Measurements from ENCODE around the gene P2RY4.

Gene P2RY4

DNA sequence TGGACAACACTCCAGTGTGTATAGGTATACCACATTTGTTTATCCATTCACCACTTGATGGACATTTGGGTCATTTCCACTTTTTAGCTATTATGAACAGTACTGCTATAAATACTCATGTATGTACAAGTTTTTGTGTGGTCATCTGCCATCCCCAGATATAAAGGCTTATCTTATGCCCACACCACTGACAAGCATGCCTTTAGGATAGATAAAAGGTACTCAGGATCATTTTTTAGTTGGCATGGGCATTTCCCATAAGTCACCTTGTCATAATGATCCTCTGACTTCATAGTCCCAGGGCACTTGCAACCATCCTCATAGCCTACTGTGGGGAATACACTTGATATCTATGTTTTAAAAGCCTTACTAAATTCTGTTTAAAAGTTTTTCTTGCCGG, 19.3 kb downstream of the P2RY4 start:
- H3K9ac ChIP-seq (ENCODE audit: low read depth, low read length, poor library complexity, severe bottlenecking), result no peak overlapping the region

DNA sequence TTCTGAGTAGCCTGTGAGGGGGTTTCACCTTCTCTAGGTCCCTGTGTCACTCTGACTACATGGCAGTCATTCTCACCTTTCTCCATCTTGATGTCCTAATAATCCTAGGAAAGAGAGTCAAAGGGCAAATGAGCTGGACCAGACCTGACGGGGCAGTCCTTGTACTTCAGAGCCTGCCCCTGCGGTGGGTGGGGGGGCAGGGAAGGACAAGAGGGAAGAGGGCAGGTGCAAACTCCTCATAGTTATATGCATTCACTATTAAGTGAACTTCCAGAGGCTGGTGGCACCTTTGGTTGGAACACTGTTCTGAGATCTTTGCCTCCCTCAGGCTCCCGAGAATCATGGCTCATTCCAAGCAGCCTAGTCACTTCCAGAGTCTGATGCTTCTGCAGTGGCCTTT, 25.6 kb downstream of the P2RY4 start, which contains the start of gene AWAT1:
Gene AWAT1 (plus strand): TSS at position 301 of the 400 bp plus-strand sequence. CDS start 41 bp downstream, at position 342.
- H3K4me1 ChIP-seq (ENCODE audit: insufficient read depth, low read length, poor library complexity, severe bottlenecking), result no peaks in the 10 kb centered on the region
- H3K9me2 ChIP-seq (replicated peaks; ENCODE audit: low read depth, low read length), result no peaks in the 10 kb centered on the region
- no peak within 1 kb of the TSS for H3K4me2 ChIP-seq (ENCODE audit: low read depth, low read length, poor library complexity, severe bottlenecking)
- TF ChIP-seq, protein P1, sequence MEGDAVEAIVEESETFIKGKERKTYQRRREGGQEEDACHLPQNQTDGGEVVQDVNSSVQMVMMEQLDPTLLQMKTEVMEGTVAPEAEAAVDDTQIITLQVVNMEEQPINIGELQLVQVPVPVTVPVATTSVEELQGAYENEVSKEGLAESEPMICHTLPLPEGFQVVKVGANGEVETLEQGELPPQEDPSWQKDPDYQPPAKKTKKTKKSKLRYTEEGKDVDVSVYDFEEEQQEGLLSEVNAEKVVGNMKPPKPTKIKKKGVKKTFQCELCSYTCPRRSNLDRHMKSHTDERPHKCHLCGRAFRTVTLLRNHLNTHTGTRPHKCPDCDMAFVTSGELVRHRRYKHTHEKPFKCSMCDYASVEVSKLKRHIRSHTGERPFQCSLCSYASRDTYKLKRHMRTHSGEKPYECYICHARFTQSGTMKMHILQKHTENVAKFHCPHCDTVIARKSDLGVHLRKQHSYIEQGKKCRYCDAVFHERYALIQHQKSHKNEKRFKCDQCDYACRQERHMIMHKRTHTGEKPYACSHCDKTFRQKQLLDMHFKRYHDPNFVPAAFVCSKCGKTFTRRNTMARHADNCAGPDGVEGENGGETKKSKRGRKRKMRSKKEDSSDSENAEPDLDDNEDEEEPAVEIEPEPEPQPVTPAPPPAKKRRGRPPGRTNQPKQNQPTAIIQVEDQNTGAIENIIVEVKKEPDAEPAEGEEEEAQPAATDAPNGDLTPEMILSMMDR (conservative IDR thresholded peaks at IDR 0.05; ENCODE audit: low read length), result no peak
- no peak for TF ChIP-seq EZH2phosphoT487 (IDR thresholded peaks at IDR 0.05; ENCODE audit: borderline replicate concordance)
- no peaks in the 10 kb centered on the region for H3F3A ChIP-seq (ENCODE audit: low read depth)
- no peaks in the 10 kb centered on the region for H4K20me1 ChIP-seq (ENCODE audit: insufficient read depth, low read length, poor library complexity, severe bottlenecking)
- no peak within 1 kb of the TSS for H3K4me3 ChIP-seq (ENCODE audit: low read length, poor library complexity, severe bottlenecking)
- H3K9ac ChIP-seq (ENCODE audit: low read depth, low read length, poor library complexity, severe bottlenecking), result no peak within 1 kb of the TSS
- no peak within 1 kb of the TSS for H2AFZ ChIP-seq (ENCODE audit: low read length)
- no peaks in the 10 kb centered on the region for H3K36me3 ChIP-seq (ENCODE audit: insufficient read depth, low read length)
- no peaks in the 10 kb centered on the region for H3K79me2 ChIP-seq (ENCODE audit: insufficient read depth, low read length)
- no peaks in the 10 kb centered on the region for H3K27me3 ChIP-seq (ENCODE audit: insufficient read depth, low read length, poor library complexity, severe bottlenecking)
- H3K9me3 ChIP-seq (ENCODE audit: insufficient read depth, low read depth, low read length), result no peaks in the 10 kb centered on the region

More for the DNA sequence above, 19.3 kb downstream of the P2RY4 start:
- H3K79me2 ChIP-seq (ENCODE audit: insufficient read depth, low read length), result no peaks in the 10 kb centered on the region
- H3K4me2 ChIP-seq (ENCODE audit: low read depth, low read length, poor library complexity, severe bottlenecking), result no peak overlapping the region
- no peaks in the 10 kb centered on the region for H3K36me3 ChIP-seq (ENCODE audit: insufficient read depth, low read length)
- H3F3A ChIP-seq (ENCODE audit: low read depth), result no peaks in the 10 kb centered on the region
- H3K27me3 ChIP-seq (ENCODE audit: insufficient read depth, low read length, poor library complexity, severe bottlenecking), result no peaks in the 10 kb centered on the region
- no peaks in the 10 kb centered on the region for H3K9me3 ChIP-seq (ENCODE audit: insufficient read depth, low read depth, low read length)
- TF ChIP-seq EZH2phosphoT487 (IDR thresholded peaks at IDR 0.05; ENCODE audit: borderline replicate concordance), result no peak
- TF ChIP-seq, protein P1 (conservative IDR thresholded peaks at IDR 0.05; ENCODE audit: low read length), result no peak
- H3K9me2 ChIP-seq (replicated peaks; ENCODE audit: low read depth, low read length), result no peaks in the 10 kb centered on the region
- no peak overlapping the region for H3K4me3 ChIP-seq (ENCODE audit: low read length, poor library complexity, severe bottlenecking)
- no peaks in the 10 kb centered on the region for H3K4me1 ChIP-seq (ENCODE audit: insufficient read depth, low read length, poor library complexity, severe bottlenecking)
- no peaks in the 10 kb centered on the region for H4K20me1 ChIP-seq (ENCODE audit: insufficient read depth, low read length, poor library complexity, severe bottlenecking)
- H2AFZ ChIP-seq (ENCODE audit: low read length), result no peak overlapping the region

DNA sequence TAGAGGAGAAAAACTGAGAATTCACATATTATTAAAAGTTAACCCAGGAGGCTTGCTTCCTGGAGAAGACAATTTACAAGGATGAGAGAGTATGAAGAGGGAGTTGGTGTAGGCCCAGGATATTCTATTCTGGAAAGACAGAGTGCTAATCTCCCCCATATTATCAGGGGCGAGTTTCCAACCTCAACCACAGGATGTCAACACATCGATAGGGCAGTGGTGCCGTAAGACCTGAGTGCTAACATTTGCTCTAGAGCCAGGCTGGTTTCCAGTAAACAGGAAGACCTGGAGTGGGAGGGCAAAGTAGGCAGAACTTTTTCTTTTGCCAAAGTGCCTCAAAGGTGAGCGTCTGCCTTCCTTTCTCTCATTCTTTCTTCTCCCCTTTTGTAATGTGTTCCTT, 28.3 kb downstream of the P2RY4 start:
- Histone ChIP-seq H4K20me1 (ENCODE audit: insufficient read depth, low read length, poor library complexity, severe bottlenecking) (no peaks in the 10 kb centered on the region), H3K4me3 (ENCODE audit: low read length, poor library complexity, severe bottlenecking) (no peak overlapping the region), H3K9me3 (ENCODE audit: insufficient read depth, low read depth, low read length) (no peaks in the 10 kb centered on the region), H3K36me3 (ENCODE audit: insufficient read depth, low read length) (no peaks in the 10 kb centered on the region), H3K27me3 (ENCODE audit: insufficient read depth, low read length, poor library complexity, severe bottlenecking) (no peaks in the 10 kb centered on the region), H3K79me2 (ENCODE audit: insufficient read depth, low read length) (no peaks in the 10 kb centered on the region), H3F3A (ENCODE audit: low read depth) (no peaks in the 10 kb centered on the region), H2AFZ (ENCODE audit: low read length) (no peak overlapping the region), H3K9ac (ENCODE audit: low read depth, low read length, poor library complexity, severe bottlenecking) (no peak overlapping the region), H3K4me1 (ENCODE audit: insufficient read depth, low read length, poor library complexity, severe bottlenecking) (no peaks in the 10 kb centered on the region), H3K4me2 (ENCODE audit: low read depth, low read length, poor library complexity, severe bottlenecking) (no peak overlapping the region), H3K9me2 (replicated peaks; ENCODE audit: low read depth, low read length) (no peaks in the 10 kb centered on the region)
- TF ChIP-seq, protein P1 (conservative IDR thresholded peaks at IDR 0.05; ENCODE audit: low read length), result no peak
- no peak for TF ChIP-seq EZH2phosphoT487 (IDR thresholded peaks at IDR 0.05; ENCODE audit: borderline replicate concordance)

All from Loucy (cell line).